C4-2B (cell line): ENCODE data around the gene ADCY9.

ENCODE experiments used
- H3K27ac ChIP-seq: fragments of 450-650 bp; 2 replicates; pipeline ENCODE4 v1.5.1; 2017
- ZFX ChIP-seq: fragments of 450-650 bp; IDR thresholded peaks from 2 replicates; pipeline ENCODE4 v1.6.1; 2017
- TF ChIP-seq, protein P1 (sequence below): fragments of 450-650 bp; conservative IDR thresholded peaks from 2 replicates; pipeline ENCODE4 v1.5.1; 2017; ENCODE audit warnings: mild to moderate bottlenecking

ADCY9 gene

DNA sequence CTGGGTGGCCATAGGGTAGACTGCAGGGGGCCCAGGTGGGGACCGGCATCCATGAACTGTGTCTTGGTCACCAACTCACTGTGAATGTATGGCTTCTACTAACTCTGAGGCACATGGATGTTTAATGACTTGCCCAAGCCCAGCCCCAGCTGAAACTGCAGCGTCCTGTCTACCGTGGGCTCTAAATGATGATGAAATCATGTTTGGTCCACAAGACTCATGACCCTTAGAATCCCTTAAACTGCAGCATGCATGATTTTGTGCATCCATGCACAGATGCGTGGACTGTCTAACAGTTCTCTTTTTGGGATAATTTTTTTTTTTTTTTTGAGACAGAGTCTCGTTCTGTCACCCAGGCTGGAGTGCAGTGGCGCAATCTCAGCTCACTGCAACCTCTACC, 203.3 kb downstream of the ADCY9 start:
- no peak overlapping the region for H3K27ac ChIP-seq
- TF ChIP-seq, protein P1, sequence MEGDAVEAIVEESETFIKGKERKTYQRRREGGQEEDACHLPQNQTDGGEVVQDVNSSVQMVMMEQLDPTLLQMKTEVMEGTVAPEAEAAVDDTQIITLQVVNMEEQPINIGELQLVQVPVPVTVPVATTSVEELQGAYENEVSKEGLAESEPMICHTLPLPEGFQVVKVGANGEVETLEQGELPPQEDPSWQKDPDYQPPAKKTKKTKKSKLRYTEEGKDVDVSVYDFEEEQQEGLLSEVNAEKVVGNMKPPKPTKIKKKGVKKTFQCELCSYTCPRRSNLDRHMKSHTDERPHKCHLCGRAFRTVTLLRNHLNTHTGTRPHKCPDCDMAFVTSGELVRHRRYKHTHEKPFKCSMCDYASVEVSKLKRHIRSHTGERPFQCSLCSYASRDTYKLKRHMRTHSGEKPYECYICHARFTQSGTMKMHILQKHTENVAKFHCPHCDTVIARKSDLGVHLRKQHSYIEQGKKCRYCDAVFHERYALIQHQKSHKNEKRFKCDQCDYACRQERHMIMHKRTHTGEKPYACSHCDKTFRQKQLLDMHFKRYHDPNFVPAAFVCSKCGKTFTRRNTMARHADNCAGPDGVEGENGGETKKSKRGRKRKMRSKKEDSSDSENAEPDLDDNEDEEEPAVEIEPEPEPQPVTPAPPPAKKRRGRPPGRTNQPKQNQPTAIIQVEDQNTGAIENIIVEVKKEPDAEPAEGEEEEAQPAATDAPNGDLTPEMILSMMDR = no peak
- no peak for TF ChIP-seq ZFX
